ENCODE measurements around the gene EDA2R.

- TF ChIP-seq, protein P1, sequence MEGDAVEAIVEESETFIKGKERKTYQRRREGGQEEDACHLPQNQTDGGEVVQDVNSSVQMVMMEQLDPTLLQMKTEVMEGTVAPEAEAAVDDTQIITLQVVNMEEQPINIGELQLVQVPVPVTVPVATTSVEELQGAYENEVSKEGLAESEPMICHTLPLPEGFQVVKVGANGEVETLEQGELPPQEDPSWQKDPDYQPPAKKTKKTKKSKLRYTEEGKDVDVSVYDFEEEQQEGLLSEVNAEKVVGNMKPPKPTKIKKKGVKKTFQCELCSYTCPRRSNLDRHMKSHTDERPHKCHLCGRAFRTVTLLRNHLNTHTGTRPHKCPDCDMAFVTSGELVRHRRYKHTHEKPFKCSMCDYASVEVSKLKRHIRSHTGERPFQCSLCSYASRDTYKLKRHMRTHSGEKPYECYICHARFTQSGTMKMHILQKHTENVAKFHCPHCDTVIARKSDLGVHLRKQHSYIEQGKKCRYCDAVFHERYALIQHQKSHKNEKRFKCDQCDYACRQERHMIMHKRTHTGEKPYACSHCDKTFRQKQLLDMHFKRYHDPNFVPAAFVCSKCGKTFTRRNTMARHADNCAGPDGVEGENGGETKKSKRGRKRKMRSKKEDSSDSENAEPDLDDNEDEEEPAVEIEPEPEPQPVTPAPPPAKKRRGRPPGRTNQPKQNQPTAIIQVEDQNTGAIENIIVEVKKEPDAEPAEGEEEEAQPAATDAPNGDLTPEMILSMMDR (IDR thresholded peaks at IDR 0.05): no peak
- no peak for TF ChIP-seq POLR2A (IDR thresholded peaks at IDR 0.05)
These were observed 38.6 kb upstream of the EDA2R start for GRCh38 chrX:66677430-66677829.
